H1 (cell line): ENCODE data around the gene RTTN. TPM values are rescaled to one million over a fixed set of nuclear protein-coding genes. Genes with fewer than 3 reads are reported as not detected.

Source experiments
- FOSL1 ChIP-seq: IDR thresholded peaks from 2 replicates; pipeline ENCODE4 v1.6.1; 2011; ENCODE audit warnings: mild to moderate bottlenecking, low read depth, low read length, moderate library complexity; ENCODE audit not compliant: insufficient read depth
- SIN3A ChIP-seq, 2 experiments: IDR thresholded peaks in 1 of 2; conservative IDR thresholded peaks in 1 of 2; 2 replicates each; pipeline ENCODE4 v1.6.1; 2011 to 2012; ENCODE audit warnings: low read length in 2 of 2, improper control_type of control experiment in 1 of 2, low read depth in 1 of 2, mild to moderate bottlenecking in 1 of 2
- SIRT6 ChIP-seq: IDR thresholded peaks from one replicate; pipeline ENCODE4 v1.7.1; 2012; ENCODE audit warnings: low read length, inconsistent platforms
- SUZ12 ChIP-seq: fragments of 200-600 bp; sonication (generic); IDR thresholded peaks from 2 replicates; pipeline ENCODE4 v1.6.1; 2012; ENCODE audit warnings: mild to moderate bottlenecking, inconsistent platforms, low read length, moderate library complexity, mixed read lengths
- TCF12 ChIP-seq: IDR thresholded peaks from 2 replicates; pipeline ENCODE4 v1.6.1; 2011; ENCODE audit warnings: low read depth, mild to moderate bottlenecking, low read length
- polyA plus RNA-seq, 7 experiments: library from polyadenylated mRNA; depleted of rRNA in 3 of 7; stranded (reverse) in 5 of 7; unstranded in 2 of 7; fragments of >200 nt in 5 of 7; fragments of 200-250 nt in 2 of 7; gene quantifications; 1 replicate in 5 of 7; 2 replicates in 1 of 7; 4 replicates in 1 of 7; pipeline versions ENCODE4 v1.2.1 to v1.2.3, GENCODE V29; 2011 to 2013; ENCODE audit warnings: missing spikeins in 2 of 7, mixed read lengths in 2 of 7
- total RNA-seq: library from RNA; stranded (reverse); fragmentation: NEBNext Ultra II Directional; extraction: Animal tissue kit (Norgen Biotek cat#: 25700); gene quantifications from 2 replicates; pipeline ENCODE4 v1.2.1, GENCODE V29; 2021
- TF ChIP-seq, protein P1 (sequence below): fragments of 300-600 bp; sonication (generic); IDR thresholded peaks from 2 replicates; pipeline ENCODE4 v1.7.1; 2012; ENCODE audit warnings: low read length, moderate library complexity, mild to moderate bottlenecking, inconsistent platforms; ENCODE audit not compliant: insufficient replicate concordance

Gene RTTN
- total and polyA plus RNA-seq, 2 of the 8 experiments (the other 6 are each of a cell fraction or from before 2014, with no cell fraction given) = 9.1 to 21.4 TPM

DNA sequence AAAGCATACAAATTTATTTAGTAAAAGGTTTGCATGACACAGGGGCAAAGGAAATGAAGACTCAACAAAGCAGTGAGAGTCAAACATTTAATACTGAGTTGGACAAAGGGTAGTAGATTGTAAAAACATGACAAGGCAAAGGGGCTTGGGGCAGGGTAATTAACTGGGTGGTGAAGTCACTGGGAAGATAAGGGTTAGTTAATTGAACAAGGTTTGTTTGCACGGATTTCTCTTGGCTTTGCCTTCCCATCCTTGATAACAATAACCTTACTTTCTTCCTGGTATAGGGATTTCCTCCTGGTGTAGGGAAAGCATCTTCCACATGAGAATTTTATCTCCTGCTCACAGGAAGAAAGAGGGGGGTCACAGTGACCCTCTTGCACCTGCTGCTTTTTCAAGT, 26.8 kb upstream of the RTTN start (continued):
- TF ChIP-seq, protein P1, sequence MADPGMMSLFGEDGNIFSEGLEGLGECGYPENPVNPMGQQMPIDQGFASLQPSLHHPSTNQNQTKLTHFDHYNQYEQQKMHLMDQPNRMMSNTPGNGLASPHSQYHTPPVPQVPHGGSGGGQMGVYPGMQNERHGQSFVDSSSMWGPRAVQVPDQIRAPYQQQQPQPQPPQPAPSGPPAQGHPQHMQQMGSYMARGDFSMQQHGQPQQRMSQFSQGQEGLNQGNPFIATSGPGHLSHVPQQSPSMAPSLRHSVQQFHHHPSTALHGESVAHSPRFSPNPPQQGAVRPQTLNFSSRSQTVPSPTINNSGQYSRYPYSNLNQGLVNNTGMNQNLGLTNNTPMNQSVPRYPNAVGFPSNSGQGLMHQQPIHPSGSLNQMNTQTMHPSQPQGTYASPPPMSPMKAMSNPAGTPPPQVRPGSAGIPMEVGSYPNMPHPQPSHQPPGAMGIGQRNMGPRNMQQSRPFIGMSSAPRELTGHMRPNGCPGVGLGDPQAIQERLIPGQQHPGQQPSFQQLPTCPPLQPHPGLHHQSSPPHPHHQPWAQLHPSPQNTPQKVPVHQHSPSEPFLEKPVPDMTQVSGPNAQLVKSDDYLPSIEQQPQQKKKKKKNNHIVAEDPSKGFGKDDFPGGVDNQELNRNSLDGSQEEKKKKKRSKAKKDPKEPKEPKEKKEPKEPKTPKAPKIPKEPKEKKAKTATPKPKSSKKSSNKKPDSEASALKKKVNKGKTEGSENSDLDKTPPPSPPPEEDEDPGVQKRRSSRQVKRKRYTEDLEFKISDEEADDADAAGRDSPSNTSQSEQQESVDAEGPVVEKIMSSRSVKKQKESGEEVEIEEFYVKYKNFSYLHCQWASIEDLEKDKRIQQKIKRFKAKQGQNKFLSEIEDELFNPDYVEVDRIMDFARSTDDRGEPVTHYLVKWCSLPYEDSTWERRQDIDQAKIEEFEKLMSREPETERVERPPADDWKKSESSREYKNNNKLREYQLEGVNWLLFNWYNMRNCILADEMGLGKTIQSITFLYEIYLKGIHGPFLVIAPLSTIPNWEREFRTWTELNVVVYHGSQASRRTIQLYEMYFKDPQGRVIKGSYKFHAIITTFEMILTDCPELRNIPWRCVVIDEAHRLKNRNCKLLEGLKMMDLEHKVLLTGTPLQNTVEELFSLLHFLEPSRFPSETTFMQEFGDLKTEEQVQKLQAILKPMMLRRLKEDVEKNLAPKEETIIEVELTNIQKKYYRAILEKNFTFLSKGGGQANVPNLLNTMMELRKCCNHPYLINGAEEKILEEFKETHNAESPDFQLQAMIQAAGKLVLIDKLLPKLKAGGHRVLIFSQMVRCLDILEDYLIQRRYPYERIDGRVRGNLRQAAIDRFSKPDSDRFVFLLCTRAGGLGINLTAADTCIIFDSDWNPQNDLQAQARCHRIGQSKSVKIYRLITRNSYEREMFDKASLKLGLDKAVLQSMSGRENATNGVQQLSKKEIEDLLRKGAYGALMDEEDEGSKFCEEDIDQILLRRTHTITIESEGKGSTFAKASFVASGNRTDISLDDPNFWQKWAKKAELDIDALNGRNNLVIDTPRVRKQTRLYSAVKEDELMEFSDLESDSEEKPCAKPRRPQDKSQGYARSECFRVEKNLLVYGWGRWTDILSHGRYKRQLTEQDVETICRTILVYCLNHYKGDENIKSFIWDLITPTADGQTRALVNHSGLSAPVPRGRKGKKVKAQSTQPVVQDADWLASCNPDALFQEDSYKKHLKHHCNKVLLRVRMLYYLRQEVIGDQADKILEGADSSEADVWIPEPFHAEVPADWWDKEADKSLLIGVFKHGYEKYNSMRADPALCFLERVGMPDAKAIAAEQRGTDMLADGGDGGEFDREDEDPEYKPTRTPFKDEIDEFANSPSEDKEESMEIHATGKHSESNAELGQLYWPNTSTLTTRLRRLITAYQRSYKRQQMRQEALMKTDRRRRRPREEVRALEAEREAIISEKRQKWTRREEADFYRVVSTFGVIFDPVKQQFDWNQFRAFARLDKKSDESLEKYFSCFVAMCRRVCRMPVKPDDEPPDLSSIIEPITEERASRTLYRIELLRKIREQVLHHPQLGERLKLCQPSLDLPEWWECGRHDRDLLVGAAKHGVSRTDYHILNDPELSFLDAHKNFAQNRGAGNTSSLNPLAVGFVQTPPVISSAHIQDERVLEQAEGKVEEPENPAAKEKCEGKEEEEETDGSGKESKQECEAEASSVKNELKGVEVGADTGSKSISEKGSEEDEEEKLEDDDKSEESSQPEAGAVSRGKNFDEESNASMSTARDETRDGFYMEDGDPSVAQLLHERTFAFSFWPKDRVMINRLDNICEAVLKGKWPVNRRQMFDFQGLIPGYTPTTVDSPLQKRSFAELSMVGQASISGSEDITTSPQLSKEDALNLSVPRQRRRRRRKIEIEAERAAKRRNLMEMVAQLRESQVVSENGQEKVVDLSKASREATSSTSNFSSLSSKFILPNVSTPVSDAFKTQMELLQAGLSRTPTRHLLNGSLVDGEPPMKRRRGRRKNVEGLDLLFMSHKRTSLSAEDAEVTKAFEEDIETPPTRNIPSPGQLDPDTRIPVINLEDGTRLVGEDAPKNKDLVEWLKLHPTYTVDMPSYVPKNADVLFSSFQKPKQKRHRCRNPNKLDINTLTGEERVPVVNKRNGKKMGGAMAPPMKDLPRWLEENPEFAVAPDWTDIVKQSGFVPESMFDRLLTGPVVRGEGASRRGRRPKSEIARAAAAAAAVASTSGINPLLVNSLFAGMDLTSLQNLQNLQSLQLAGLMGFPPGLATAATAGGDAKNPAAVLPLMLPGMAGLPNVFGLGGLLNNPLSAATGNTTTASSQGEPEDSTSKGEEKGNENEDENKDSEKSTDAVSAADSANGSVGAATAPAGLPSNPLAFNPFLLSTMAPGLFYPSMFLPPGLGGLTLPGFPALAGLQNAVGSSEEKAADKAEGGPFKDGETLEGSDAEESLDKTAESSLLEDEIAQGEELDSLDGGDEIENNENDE = no peak
- no peak for TF ChIP-seq SIN3A (conservative IDR thresholded peaks at IDR 0.05 in 1 of 2, IDR thresholded peaks at IDR 0.05 in 1 of 2; ENCODE audit: low read depth in 1 of 2, low read length in 2 of 2)
- TF ChIP-seq TCF12 = no peak
- no peak for TF ChIP-seq SIRT6
- TF ChIP-seq SUZ12 = no peak
- TF ChIP-seq FOSL1 = no peak
- TF ChIP-seq, all 59 proteins: peak for 0
